Smooth muscle cell (in vitro differentiated cells): Measurements from ENCODE around the gene PRKCZ. TPM values are rescaled to one million over a fixed set of nuclear protein-coding genes. Genes with fewer than 3 reads are reported as not detected.

Experiments used
- DNase-seq: peaks from one replicate; lab custom pipeline; 2025; ENCODE audit not compliant: unreplicated experiment; lab: John Stamatoyannopoulos, UW
- H2AFZ ChIP-seq: fragments of 200-600 bp; sonication (generic); 2 replicates; pipeline ENCODE4 v1.6.0; 2016; ENCODE audit warnings: antibody characterized with exemption, low read depth, mild to moderate bottlenecking
- H3F3A ChIP-seq: fragments of 200-600 bp; sonication (generic); 2 replicates; pipeline ENCODE4 v1.6.0; 2017; ENCODE audit warnings: antibody characterized with exemption, low read depth
- H3K27ac ChIP-seq: fragments of 200-600 bp; sonication (generic); 2 replicates; pipeline ENCODE4 v1.5.1; 2016; ENCODE audit warnings: low read depth, mild to moderate bottlenecking
- H3K27me3 ChIP-seq: fragments of 200-600 bp; sonication (generic); 2 replicates; pipeline ENCODE4 v1.6.1; 2016; ENCODE audit warnings: low read depth, mild to moderate bottlenecking
- H3K36me3 ChIP-seq: fragments of 200-600 bp; sonication (generic); 2 replicates; pipeline ENCODE4 v1.5.1; 2016; ENCODE audit warnings: low read depth
- H3K4me1 ChIP-seq: fragments of 200-600 bp; sonication (generic); 2 replicates; pipeline ENCODE4 v1.5.1; 2016; ENCODE audit warnings: low read depth
- H3K4me2 ChIP-seq: fragments of 200-600 bp; sonication (generic); 2 replicates; pipeline ENCODE4 v1.6.0; 2016; ENCODE audit warnings: mild to moderate bottlenecking
- H3K4me3 ChIP-seq: fragments of 200-600 bp; sonication (generic); 2 replicates; pipeline ENCODE4 v1.5.1; 2016; ENCODE audit warnings: mild to moderate bottlenecking
- H3K79me2 ChIP-seq: fragments of 200-600 bp; sonication (generic); 2 replicates; pipeline ENCODE4 v1.6.0; 2016; ENCODE audit warnings: low read depth, mild to moderate bottlenecking
- H3K9ac ChIP-seq: fragments of 200-600 bp; sonication (generic); 2 replicates; pipeline ENCODE4 v1.6.0; 2016; ENCODE audit warnings: low read depth
- H3K9me3 ChIP-seq: fragments of 200-600 bp; sonication (generic); replicated peaks from 2 replicates; pipeline ENCODE4 v1.5.1; 2016; ENCODE audit warnings: low read depth
- H4K20me1 ChIP-seq: fragments of 200-600 bp; sonication (generic); 2 replicates; pipeline ENCODE4 v1.6.0; 2016; ENCODE audit warnings: low read depth
- CTCF ChIP-seq: fragments of 200-600 bp; sonication (generic); IDR thresholded peaks from 2 replicates; pipeline ENCODE4 v1.5.1; 2017; ENCODE audit warnings: borderline replicate concordance, mild to moderate bottlenecking, antibody characterized with exemption; ENCODE audit not compliant: insufficient read depth, poor library complexity, severe bottlenecking
- WGBS: methylation state at CpG from one replicate; pipeline ENCODE4 v1.1.7; 2016; ENCODE audit warnings: low lambda C conversion rate; 5-methylcytosine and 5-hydroxymethylcytosine counted together
- polyA plus RNA-seq: library from polyadenylated mRNA; unstranded; fragments of >200 nt; fragmentation: Nextera tagmentation; extraction: Ambion mirVana; gene quantifications from 2 replicates; pipeline ENCODE4 v1.2.1, GENCODE V29; 2016
- total RNA-seq: library from RNA; depleted of rRNA; stranded (reverse); fragments of >200 nt; gene quantifications from 2 replicates; pipeline ENCODE4 v1.2.3, GENCODE V29; 2014

The PRKCZ gene
- total and polyA plus RNA-seq, 2 experiments from 2014 or later = 5.8 to 10.3 TPM

GRCh38 chr1:2185880-2186855, 136.0 kb downstream of the PRKCZ start:
- Histone ChIP-seq H3K4me2 (no peak overlapping the region), H3K4me1 (peaks cover 10% of the 10 kb centered on the region), H3K4me3 (no peak overlapping the region), H3F3A (peaks cover 9% of the 10 kb centered on the region), H2AFZ (no peak overlapping the region), H3K27me3 (no peaks in the 10 kb centered on the region), H4K20me1 (no peaks in the 10 kb centered on the region), H3K27ac (no peak overlapping the region), H3K79me2 (peaks cover 4% of the 10 kb centered on the region), H3K9ac (no peak overlapping the region), H3K9me3 (no peaks in the 10 kb centered on the region), H3K36me3 (no peaks in the 10 kb centered on the region)
- 97% methylated on average over 37 of the region's 38 CpGs for WGBS
- TF ChIP-seq CTCF = no peak
- DNase-seq = no peak

DNA sequence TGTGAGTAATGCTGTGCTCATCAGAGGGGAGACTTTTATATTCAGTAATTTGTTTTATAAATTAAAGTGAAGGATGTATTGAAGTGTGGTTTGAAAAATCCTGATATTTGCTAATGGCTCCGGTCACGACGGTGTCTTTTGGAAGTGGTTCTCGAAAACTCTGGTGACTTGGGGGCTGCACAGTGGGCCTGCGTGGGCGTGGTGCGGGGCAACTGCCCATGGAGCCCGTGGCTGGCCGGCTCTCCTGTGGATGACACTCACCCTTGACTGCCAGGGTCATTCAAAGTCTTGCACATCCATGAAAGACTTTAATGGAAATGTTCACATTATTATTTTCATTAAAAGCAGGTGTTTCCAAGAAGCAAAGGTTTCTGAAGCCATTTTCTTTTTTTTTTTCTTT, 136.7 kb downstream of the PRKCZ start:
- peaks cover 13% of the 10 kb centered on the region for H3K4me1 ChIP-seq
- H3K36me3 ChIP-seq = no peaks in the 10 kb centered on the region
- H3K27ac ChIP-seq = no peak overlapping the region
- H3F3A ChIP-seq = peaks cover 9% of the 10 kb centered on the region
- WGBS = 97% methylated on average over 9 of the region's 9 CpGs
- peaks cover 12% of the 10 kb centered on the region for H3K79me2 ChIP-seq
- DNase-seq = no peak
- no peak overlapping the region for H2AFZ ChIP-seq
- TF ChIP-seq CTCF = no peak
- H3K9ac ChIP-seq = no peak overlapping the region
- no peaks in the 10 kb centered on the region for H3K27me3 ChIP-seq
- H4K20me1 ChIP-seq = no peaks in the 10 kb centered on the region
- no peak overlapping the region for H3K4me3 ChIP-seq
- H3K9me3 ChIP-seq = no peaks in the 10 kb centered on the region
- H3K4me2 ChIP-seq = no peak overlapping the region

GRCh38 chr1:2187619-2188018, 137.4 kb downstream of the PRKCZ start:
- 80% methylated on average over 12 of the region's 13 CpGs for WGBS
- no peak for TF ChIP-seq CTCF
- H2AFZ ChIP-seq = no peak overlapping the region

More at GRCh38 chr1:2187619-2188018, 137.4 kb downstream of the PRKCZ start:
- DNase-seq = no peak
- Histone ChIP-seq H3K27me3 (no peaks in the 10 kb centered on the region), H3K27ac (no peak overlapping the region), H3K9me3 (no peaks in the 10 kb centered on the region), H3K4me2 (no peak overlapping the region), H3K9ac (no peak overlapping the region), H4K20me1 (no peaks in the 10 kb centered on the region), H3K79me2 (peaks cover 19% of the 10 kb centered on the region), H3K36me3 (no peaks in the 10 kb centered on the region), H3F3A (peaks cover 15% of the 10 kb centered on the region), H3K4me3 (no peak overlapping the region), H3K4me1 (peaks cover 18% of the 10 kb centered on the region)
